Panc1 (cell line): ENCODE data around the gene BCAN. TPM values are rescaled to one million over a fixed set of nuclear protein-coding genes. Genes with fewer than 3 reads are reported as not detected.

Experiments
- ATAC-seq: fragments of 200-7000 bp; cut with Tn5 transposase; 2 replicates; pipeline ENCODE4 v1.9.1; 2020; ENCODE audit warnings: mild to moderate bottlenecking, moderate library complexity
- BruUV-seq: library from RNA; stranded (reverse); fragments of 400-500 nt; replicated peaks from 2 replicates; lab custom pipeline; 2021; lab: Mats Ljungman, UMichigan
- CTCF ChIA-PET: fragments of 300-600 bp; sonication (Branson Sonifier 250); formaldehyde crosslinking; loops from one replicate; lab custom pipeline; 2022; ENCODE audit warnings: antibody characterized with exemption; lab: Charles Lee
- POLR2A ChIA-PET: fragments of 300-600 bp; sonication (Branson Sonifier 250); formaldehyde crosslinking; loops from one replicate; lab custom pipeline; 2022; ENCODE audit warnings: antibody characterized with exemption; lab: Charles Lee
- DNase-seq: peaks from one replicate; pipeline ENCODE4 v3.0.0-alpha.2; 2010; ENCODE audit warnings: low read depth, low spot score
- H3K27ac ChIP-seq: 2 replicates; pipeline ENCODE4 v1.5.1; 2011; ENCODE audit warnings: mild to moderate bottlenecking, low read length, inconsistent platforms
- H3K27me3 ChIP-seq: fragments of 200-500 bp; sonication (Bioruptor generic); 2 replicates; pipeline ENCODE4 v1.6.0; 2014; ENCODE audit warnings: low read length, inconsistent platforms; ENCODE audit not compliant: control insufficient read depth, insufficient read depth
- H3K36me3 ChIP-seq: fragments of 200-500 bp; sonication (Bioruptor generic); 2 replicates; pipeline ENCODE4 v1.5.1; 2014; ENCODE audit warnings: inconsistent platforms, mild to moderate bottlenecking, low read length, moderate library complexity; ENCODE audit not compliant: control insufficient read depth, insufficient read depth
- H3K4me1 ChIP-seq: 2 replicates; pipeline ENCODE4 v1.5.1; 2011; ENCODE audit warnings: inconsistent platforms, mild to moderate bottlenecking, low read length, moderate library complexity; ENCODE audit not compliant: control insufficient read depth, insufficient read depth
- H3K4me3 ChIP-seq, 2 experiments: 2 replicates each; pipeline ENCODE4 v1.5.1; 2011 to 2012; ENCODE audit warnings: low read depth in 2 of 2, low read length in 2 of 2, mild to moderate bottlenecking in 2 of 2, inconsistent platforms in 1 of 2, moderate library complexity in 1 of 2
- H3K9me3 ChIP-seq: fragments of 200-500 bp; sonication (Bioruptor generic); 2 replicates; pipeline ENCODE4 v1.5.1; 2014; ENCODE audit warnings: low read depth, mild to moderate bottlenecking, inconsistent platforms, low read length, moderate library complexity; ENCODE audit not compliant: control insufficient read depth, insufficient read depth
- CTCF ChIP-seq: fragments of 450-650 bp; IDR thresholded peaks from 2 replicates; pipeline ENCODE4 v1.5.1; 2017; ENCODE audit warnings: mild to moderate bottlenecking
- POLR2AphosphoS5 ChIP-seq: IDR thresholded peaks from 2 replicates; pipeline ENCODE4 v1.6.1; 2012; ENCODE audit warnings: mild to moderate bottlenecking, low read depth, low read length, moderate library complexity
- REST ChIP-seq, 2 experiments: IDR thresholded peaks; 2 replicates each; pipeline ENCODE4 v1.6.1; 2011 to 2012; ENCODE audit warnings: low read depth in 2 of 2, control low read depth in 1 of 2, low read length in 1 of 2, mild to moderate bottlenecking in 1 of 2, moderate library complexity in 1 of 2; ENCODE audit not compliant: insufficient read depth in 1 of 2
- SIN3A ChIP-seq: IDR thresholded peaks from 2 replicates; pipeline ENCODE4 v1.6.1; 2012; ENCODE audit warnings: low read depth, mild to moderate bottlenecking, low read length, moderate library complexity, borderline replicate concordance; ENCODE audit not compliant: insufficient read depth
- TCF7L2 ChIP-seq: IDR thresholded peaks from 2 replicates; pipeline ENCODE4 v1.6.1; 2011; ENCODE audit warnings: mild to moderate bottlenecking, low read depth, low read length, inconsistent platforms
- in situ Hi-C: cut with HindIII; loops from 2 replicates; pipeline ENCODE4 v1.10.0; 2016; ENCODE audit warnings: low sequenced_read_pairs, low pct_unique_long_range_greater_than_20kb
- intact Hi-C: fragments of 100-400 bp; cut with micrococcal nuclease; formaldehyde crosslinking; loops from one replicate; pipeline ENCODE4 v1.10.0; 2022; ENCODE audit not compliant: unreplicated experiment
- total RNA-seq: library from RNA; stranded (reverse); gene quantifications from one replicate; pipeline ENCODE4 v1.2.1, GENCODE V29; 2021; ENCODE audit not compliant: unreplicated experiment

Gene BCAN
- total RNA-seq, 1 experiment from 2014 or later: 0.57 TPM

- ATAC-seq (no peak), DNase-seq (no peak)
- CTCF ChIA-PET: interaction anchor here (0.7 to 0.9 kb wide), 2 partner anchors 28 to 44 kb away, joined by 5 to 6 read pairs; no protein-coding TSS in a partner anchor
- BruUV-seq: no TSS peak
- Histone ChIP-seq H3K4me1 (no peaks in the 10 kb centered on the region; the same call in 1 of the 2 replicates), H3K27me3 (no peaks in the 10 kb centered on the region), H3K9me3 (no peaks in the 10 kb centered on the region), H3K36me3 (no peaks in the 10 kb centered on the region), H3K4me3 (no peak overlapping the region), H3K27ac (no peak overlapping the region)
- POLR2A ChIA-PET: interaction anchor here (0.7 kb wide), 1 partner anchor 8 kb away, joined by 5 read pairs; no protein-coding TSS in a partner anchor
- intact Hi-C loops: no loop called here
- TF ChIP-seq CTCF (no peak), POLR2AphosphoS5 (no peak), REST (IDR thresholded peaks at IDR 0.05; ENCODE audit: insufficient read depth in 1 of 2, low read depth in 2 of 2, low read length in 1 of 2) (no peak), SIN3A (no peak)
- in situ Hi-C loops: no loop called here
These were observed 9.6 kb upstream of the BCAN start for GRCh38 chr1:156632355-156632754.

- H3K27me3 ChIP-seq: no peaks in the 10 kb centered on the region
- in situ Hi-C loops: no loop called here
- H3K4me3 ChIP-seq: no peak overlapping the region
- DNase-seq: no peak
- no peaks in the 10 kb centered on the region for H3K9me3 ChIP-seq
- intact Hi-C loops: no loop called here
- peak overlapping the region; percentile 36 for H3K27ac ChIP-seq
- H3K36me3 ChIP-seq: no peaks in the 10 kb centered on the region
- ChIA-PET CTCF (interaction anchor here (1.5 kb wide), 1 partner anchor 11 kb away, joined by 3 read pairs; no protein-coding TSS in a partner anchor), POLR2A (no interaction called here)
- TF ChIP-seq SIN3A (no peak), CTCF (no peak), TCF7L2 (no peak)
- peaks cover 23% of the 10 kb centered on the region for H3K4me1 ChIP-seq
- ATAC-seq: no peak
- BruUV-seq: no TSS peak
These were observed 3.5 kb upstream of the BCAN start for GRCh38 chr1:156638189-156638985.
